ENCODE data around the gene CBY2. TPM values are rescaled to one million over a fixed set of nuclear protein-coding genes. Genes with fewer than 3 reads are reported as not detected.
"Not testable (repeated sequence)": the region's sequence is repeated elsewhere in the genome, so short reads cannot be mapped to it uniquely, and the experiment has no call there.

The CBY2 gene
- total RNA-seq, 4 donors from 2014 or later = not detected

- WGBS = 71% methylated on average over 1 of the region's 1 CpG
- no peaks in the 10 kb centered on the region for H3K36me3 ChIP-seq
- TF ChIP-seq EP300 (IDR thresholded peaks at IDR 0.05) = no peak
- TF ChIP-seq POLR2A (IDR thresholded peaks at IDR 0.05; ENCODE audit: low read depth) = no peak
- no peak for TF ChIP-seq POLR2AphosphoS5 (IDR thresholded peaks at IDR 0.05)
- TF ChIP-seq CTCF (IDR thresholded peaks at IDR 0.05) = no peak
- no peak for DNase-seq (ENCODE audit: extremely low spot score)
- peaks cover 0 to 5% (median 0%) of the 10 kb centered on the region in 4 donors for H3K9me3 ChIP-seq
- no peak overlapping the region for H3K4me3 ChIP-seq
- no peak overlapping the region for H3K27ac ChIP-seq (replicated peaks in 1 of 4)
- H3K27me3 ChIP-seq = no peaks in the 10 kb centered on the region
- H3K4me1 ChIP-seq = no peaks in the 10 kb centered on the region
- intact Hi-C loops (cut with DNase I) = no loop called here
These were observed 40.0 kb upstream of the CBY2 start for GRCh38 chr13:45662162-45662561.

DNA sequence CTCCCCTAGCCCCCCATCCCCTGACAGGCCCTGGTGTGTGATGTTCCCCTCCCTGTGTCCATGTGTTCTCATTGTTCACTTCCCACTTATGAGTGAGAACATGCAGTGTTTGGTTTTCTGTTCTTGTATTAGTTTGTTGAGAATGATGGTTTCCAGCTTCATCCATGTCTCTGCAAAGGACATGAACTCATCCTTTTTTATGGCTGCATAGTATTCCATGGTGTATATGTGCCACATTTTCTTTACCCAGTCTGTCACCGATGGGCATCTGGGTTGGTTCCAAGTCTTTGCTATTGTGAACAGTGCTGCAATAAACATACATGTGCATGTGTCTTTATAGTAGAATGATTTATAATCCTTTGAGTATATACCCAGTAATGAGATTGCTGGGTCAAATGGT is 39.2 kb upstream of the CBY2 start:
- H3K4me3 ChIP-seq; DNase-seq (ENCODE audit: extremely low spot score); H3K4me1 ChIP-seq; H3K36me3 ChIP-seq; H3K9me3 ChIP-seq; H3K27ac ChIP-seq (replicated peaks in 1 of 4); intact Hi-C loops (cut with DNase I); H3K27me3 ChIP-seq: not testable (repeated sequence)
- WGBS = 100% methylated on average over 1 of the region's 1 CpG

- H3K4me3 ChIP-seq; H3K27me3 ChIP-seq; DNase-seq (ENCODE audit: extremely low spot score); H3K27ac ChIP-seq (replicated peaks in 1 of 4); H3K36me3 ChIP-seq; H3K9me3 ChIP-seq; H3K4me1 ChIP-seq; intact Hi-C loops (cut with DNase I): not testable (repeated sequence)
- WGBS = 88% methylated on average over 9 of the region's 14 CpGs
These were observed 32.5 kb upstream of the CBY2 start for GRCh38 chr13:45669626-45670025.

GRCh38 chr13:45670189-45670885 is 31.8 kb upstream of the CBY2 start:
- Histone ChIP-seq H3K27ac (replicated peaks in 1 of 4) (no peak overlapping the region), H3K9me3 (no peaks in the 10 kb centered on the region), H3K27me3 (no peaks in the 10 kb centered on the region), H3K4me1 (no peaks in the 10 kb centered on the region), H3K4me3 (no peak overlapping the region), H3K36me3 (no peaks in the 10 kb centered on the region)
- no peak for TF ChIP-seq CTCF (IDR thresholded peaks at IDR 0.05)
- no peak for TF ChIP-seq POLR2A (IDR thresholded peaks at IDR 0.05; ENCODE audit: low read depth)
- TF ChIP-seq POLR2AphosphoS5 (IDR thresholded peaks at IDR 0.05) = no peak
- TF ChIP-seq EP300 (IDR thresholded peaks at IDR 0.05) = no peak
- 87% methylated on average over 5 of the region's 5 CpGs for WGBS
- no peak for DNase-seq (ENCODE audit: extremely low spot score)
- intact Hi-C loops (cut with DNase I) = no loop called here

DNA sequence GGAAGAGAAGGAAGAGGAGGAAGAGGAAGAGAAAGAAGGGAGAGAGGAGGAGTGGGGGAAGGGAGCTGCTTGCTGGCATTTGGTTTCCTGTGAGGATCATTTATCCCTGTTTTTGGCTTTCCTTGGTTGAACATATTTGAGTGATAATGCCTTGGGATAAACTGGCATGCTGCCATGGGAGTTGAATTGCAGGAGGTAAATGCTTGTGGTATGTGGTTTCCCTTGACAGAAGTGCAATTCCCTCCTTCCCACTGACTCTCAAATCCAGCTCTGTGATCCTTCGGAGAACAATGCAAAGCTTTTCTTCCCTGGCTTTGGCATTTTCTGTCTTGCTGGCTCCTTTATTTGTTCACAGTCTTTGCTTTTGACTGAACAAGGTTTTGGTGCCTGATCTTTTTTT is 27.2 kb upstream of the CBY2 start:
- TF ChIP-seq CTCF (IDR thresholded peaks at IDR 0.05) = no peak
- TF ChIP-seq POLR2AphosphoS5 (IDR thresholded peaks at IDR 0.05) = no peak
- TF ChIP-seq EP300 (IDR thresholded peaks at IDR 0.05) = no peak
- TF ChIP-seq POLR2A (IDR thresholded peaks at IDR 0.05; ENCODE audit: low read depth) = no peak
- no peaks in the 10 kb centered on the region for H3K36me3 ChIP-seq
- H3K4me1 ChIP-seq = no peaks in the 10 kb centered on the region
- no peak overlapping the region for H3K27ac ChIP-seq (replicated peaks in 1 of 4)
- 17% methylated on average over 1 of the region's 1 CpG for WGBS
- H3K4me3 ChIP-seq = no peak overlapping the region
- H3K27me3 ChIP-seq = peaks cover 0 to 3% (median 0%) of the 10 kb centered on the region in 4 donors
- no peaks in the 10 kb centered on the region for H3K9me3 ChIP-seq
- intact Hi-C loops (cut with DNase I) = no loop called here
- peak; percentile 39 for DNase-seq (ENCODE audit: extremely low spot score)

- intact Hi-C loops (cut with DNase I) = no loop called here
- Histone ChIP-seq H3K9me3 (no peaks in the 10 kb centered on the region), H3K36me3 (no peaks in the 10 kb centered on the region), H3K4me1 (no peaks in the 10 kb centered on the region), H3K27me3 (peaks cover 0 to 9% (median 0%) of the 10 kb centered on the region in 4 donors), H3K27ac (replicated peaks in 1 of 4) (no peak overlapping the region), H3K4me3 (no peak overlapping the region)
- TF ChIP-seq EP300 (IDR thresholded peaks at IDR 0.05) = no peak
- TF ChIP-seq POLR2AphosphoS5 (IDR thresholded peaks at IDR 0.05) = no peak
- TF ChIP-seq CTCF (IDR thresholded peaks at IDR 0.05) = no peak
- no peak for DNase-seq (ENCODE audit: extremely low spot score)
These were observed 23.8 kb upstream of the CBY2 start for GRCh38 chr13:45678282-45678681.

Data from esophagus muscularis mucosa (tissue), 4 donors.